HG02981 (cell line): ENCODE data around the gene MRPL55.

ENCODE experiments used
- ATAC-seq: cut with Tn5 transposase; IDR thresholded peaks from one replicate; pipeline ENCODE4 v1.9.1; 2021; ENCODE audit warnings: mild to moderate bottlenecking, moderate library complexity; ENCODE audit not compliant: unreplicated experiment

The MRPL55 gene

DNA sequence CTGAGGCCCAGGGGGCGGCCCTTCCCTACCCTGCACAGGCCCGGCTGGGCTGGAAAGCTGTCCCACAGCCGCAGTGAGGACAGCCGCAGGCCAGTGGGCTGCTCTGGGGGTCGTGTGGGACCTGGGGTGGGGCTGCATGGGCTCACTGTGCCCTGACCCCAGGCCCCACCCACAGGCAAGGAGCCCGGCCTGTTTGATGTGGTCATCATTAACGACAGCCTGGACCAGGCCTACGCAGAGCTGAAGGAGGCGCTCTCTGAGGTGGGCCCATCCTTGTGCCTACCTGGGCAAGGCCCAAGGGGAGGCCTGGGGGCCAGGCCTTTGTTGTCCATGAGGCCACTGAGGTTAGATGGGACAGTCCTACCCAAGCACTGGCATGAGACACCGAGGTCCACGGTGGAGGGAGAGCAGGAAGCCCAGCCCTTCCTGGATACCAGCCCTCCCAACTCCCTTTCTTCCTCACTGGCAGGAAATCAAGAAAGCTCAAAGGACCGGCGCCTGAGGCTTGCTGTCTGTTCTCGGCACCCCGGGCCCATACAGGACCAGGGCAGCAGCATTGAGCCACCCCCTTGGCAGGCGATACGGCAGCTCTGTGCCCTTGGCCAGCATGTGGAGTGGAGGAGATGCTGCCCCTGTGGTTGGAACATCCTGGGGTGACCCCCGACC lies 39.2 kb upstream of the MRPL55 start:
- ATAC-seq, result no peak

DNA sequence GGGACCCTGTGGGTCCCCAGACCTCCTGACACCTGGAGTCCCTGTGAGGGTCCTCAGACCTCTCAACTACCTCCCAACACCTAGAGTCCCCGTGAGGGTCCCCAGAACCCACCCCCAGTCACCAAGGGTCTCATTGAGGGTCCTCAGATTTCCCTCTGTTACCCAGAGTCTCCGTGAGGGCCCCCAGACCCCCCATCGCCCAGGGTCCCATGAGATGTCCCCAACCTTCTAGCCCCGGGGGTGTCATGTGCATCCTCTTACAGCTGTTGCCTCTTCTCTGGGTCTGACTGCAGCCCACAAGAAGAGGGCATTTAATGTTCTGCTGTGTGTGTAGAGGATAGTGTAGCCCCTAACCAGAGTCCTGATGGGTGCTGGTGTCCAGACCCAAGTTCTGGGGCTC lies 38.7 kb upstream of the MRPL55 start:
- ATAC-seq, result no peak

DNA sequence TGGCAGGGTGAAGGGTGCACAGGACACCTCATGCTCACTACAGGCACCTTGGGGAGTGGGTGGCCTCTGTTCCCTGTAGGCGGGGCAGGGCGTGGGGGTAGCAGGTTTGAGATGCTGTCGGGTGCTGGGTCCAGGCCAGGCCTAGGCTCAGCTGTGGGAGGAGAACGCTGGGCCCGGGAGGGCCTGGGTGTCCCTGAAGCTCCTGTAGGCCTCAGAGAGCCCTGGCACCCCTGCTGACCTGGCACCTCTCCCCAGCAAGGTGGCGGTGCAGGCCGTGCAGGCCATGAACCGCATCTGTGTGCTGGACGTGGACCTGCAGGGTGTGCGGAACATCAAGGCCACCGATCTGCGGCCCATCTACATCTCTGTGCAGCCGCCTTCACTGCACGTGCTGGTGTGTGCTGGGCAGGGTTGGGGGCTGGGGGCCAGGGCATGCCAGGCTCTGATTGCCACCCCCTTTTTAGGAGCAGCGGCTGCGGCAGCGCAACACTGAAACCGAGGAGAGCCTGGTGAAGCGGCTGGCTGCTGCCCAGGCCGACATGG lies 38.1 kb upstream of the MRPL55 start:
- no peak for ATAC-seq

DNA sequence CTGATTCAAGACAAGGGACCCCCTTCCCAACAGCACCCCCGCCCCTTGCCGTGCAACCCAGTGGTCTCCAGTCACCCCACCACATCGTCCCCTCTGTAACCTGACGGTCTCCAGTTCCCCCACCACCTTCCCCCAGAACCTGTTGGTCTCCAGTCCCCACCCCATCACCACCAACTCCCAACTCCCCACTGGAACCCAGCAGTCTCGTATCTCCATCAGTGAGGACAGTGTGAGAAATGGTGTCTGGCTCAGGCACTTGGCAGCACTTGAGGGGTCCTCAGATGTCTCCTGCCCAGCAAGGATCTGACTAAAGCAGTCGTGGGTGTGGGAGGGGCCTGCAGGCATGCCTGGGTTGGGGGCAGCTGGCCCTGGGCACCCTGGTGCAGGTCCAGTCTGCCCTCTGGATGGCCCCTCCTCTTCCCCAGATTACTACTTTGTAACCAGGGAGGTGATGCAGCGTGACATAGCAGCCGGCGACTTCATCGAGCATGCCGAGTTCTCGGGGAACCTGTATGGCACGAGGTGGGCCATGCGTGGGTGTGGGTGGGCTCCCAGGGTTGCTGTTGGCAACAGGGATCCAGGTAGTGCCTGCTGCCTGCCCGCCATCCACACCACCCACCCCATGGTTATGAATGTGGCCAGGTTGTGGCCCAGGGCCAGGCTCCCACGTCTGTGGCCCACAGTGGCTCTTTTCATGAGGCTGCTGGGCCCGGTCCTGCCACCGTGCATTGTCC lies 37.5 kb upstream of the MRPL55 start:
- no peak for ATAC-seq

DNA sequence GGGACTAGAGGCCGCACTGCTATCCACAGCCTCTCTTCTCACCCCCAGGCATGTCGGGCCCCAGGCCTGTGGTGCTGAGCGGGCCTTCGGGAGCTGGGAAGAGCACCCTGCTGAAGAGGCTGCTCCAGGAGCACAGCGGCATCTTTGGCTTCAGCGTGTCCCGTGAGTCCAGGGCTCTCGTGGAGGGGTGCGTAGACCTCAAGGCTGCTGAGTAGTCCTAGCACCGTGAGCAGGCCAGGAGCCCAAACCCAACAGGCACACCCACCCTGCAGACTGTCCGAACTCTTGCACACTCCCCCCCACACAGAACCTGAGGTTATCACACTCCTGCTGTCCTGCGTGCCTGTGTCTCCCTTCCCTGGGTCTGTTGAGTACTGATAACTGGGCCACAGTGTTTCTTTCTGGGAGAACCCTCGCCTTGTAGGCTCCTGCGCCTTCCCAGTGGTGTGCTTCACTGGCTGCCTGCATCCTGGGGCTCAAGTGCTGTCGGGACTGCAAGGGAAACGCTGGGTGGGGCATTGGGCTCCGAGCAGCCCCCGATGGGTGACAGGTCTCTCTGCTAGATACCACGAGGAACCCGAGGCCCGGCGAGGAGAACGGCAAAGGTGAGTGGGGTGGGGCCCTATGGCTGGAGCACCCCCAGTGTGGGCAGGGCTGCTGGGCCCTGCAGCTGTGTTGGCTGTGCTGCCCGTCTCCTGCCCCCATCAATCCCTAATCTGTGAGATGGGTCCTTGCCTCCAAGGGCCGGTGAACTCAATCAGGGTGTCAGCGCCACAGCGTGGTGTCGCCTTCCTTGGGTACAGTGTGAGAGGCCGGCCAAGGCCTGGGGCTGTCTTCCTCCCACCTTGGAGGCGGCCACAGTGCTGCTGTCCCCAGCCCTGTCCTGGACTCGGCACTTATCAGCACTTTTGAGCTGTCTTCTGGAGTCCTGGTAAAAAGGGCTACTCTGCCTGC lies 36.6 kb upstream of the MRPL55 start:
- ATAC-seq, result no peak

DNA sequence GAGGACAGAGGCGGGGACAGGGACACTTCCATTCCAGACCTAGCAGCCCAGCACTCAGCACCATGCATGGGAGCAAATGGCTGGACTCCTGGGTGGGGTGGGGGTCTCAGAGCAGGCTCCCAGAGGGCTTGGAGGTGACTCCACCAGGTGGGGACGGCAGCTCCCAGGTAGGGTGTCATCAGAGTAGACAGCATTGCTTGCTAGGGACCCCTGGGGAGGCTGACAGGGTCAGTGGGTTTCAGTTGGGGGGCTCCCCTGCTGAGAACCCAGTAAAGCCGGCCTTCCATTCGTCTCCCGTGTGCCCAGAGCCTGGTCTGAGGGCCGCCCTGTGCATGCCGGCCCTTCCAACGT lies 35.9 kb upstream of the MRPL55 start:
- no peak for ATAC-seq

DNA sequence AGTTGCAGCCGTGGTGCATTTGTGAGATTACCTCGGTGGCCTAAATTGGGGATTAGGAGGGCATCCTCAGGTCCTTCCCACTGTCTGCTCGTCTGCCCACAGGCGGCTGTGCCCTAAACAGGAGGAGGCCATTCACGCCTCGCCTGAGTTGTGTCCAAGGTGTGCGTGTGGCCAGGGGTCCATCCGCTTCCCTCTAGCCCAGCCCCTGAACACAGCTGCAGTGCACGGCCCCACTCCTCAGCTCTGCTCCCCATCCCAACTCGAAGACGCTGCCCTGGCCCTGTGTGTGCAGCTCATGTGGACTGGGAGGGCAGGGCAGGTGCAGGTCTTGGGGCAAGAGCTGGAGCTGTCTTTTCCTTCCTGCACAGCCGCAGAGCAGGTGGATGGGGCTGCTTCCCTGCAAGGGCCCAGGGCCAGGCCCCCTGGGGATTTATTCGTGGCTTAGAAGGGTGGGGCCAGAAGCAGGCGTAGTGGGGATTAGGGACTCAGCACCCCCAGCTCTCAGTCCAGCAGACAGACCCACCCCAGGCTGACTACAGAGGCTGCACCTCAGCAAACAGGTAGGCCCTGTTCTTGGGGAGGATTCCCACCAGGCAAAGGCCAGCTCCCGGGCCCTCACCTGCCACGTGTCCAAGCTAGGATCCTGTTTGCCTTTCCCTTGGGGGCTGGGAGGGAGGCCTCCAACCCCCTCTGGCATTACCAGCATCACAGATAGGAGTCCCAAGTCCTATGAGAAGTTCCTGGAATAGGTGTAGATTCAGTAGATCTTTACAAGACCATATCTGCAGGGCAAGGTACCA lies 35.3 kb upstream of the MRPL55 start:
- ATAC-seq, result no peak

DNA sequence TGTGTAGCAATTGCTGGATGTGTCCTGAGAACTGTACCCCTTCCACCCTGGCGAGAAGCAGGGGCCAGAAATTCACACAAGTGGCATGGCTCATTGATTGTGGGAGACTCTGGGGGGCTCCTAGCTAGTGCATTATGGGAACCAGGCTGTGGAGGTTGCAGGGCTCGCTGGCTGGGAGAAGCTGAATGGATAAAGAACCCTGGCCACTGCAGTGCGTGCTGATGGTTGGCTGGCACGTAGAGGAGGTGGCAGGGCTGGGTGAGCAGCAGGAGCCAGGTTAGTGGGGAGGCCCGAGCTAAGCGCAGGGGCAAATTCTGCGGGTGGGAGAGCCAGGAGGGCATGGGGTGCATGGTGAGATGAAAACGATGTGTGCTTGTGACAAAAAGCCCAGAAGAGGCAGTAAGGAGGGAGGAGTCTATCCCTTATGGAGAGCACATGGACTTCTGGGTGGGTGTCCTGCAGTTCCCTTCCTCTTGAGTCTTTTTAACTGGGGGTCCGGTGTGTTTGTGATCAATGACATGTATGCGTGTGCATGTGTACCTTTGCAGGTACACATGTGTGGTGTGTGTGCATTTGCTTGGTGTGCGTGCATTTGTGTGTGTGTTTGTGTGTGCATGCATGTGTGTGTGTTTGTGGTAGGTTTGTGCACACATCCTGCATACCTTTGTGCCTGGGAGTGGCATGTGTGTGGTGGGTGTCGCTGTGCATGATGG lies 34.5 kb upstream of the MRPL55 start:
- no peak for ATAC-seq

DNA sequence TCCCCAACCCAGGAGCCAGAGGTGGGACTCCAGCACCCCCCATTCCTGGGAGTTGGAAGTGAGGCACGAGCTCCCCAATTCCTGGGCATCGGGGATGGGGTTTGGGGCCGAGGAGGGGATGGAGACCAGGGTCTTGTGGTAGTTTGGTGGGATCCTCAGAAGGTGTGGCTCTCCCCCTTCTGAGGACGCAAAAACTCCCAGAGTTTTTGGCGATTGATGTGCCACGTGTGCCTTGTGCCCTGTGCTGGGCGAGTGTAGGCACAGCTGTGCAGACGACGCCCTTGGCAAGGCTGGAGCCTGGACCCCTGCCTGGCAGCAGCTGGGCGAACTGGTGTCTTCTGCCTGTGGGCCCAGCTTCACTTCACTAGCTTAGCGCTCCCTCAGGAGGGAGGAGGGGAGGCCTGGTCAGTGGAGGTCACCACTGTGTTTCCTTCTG lies 33.6 kb upstream of the MRPL55 start:
- ATAC-seq, result no peak

DNA sequence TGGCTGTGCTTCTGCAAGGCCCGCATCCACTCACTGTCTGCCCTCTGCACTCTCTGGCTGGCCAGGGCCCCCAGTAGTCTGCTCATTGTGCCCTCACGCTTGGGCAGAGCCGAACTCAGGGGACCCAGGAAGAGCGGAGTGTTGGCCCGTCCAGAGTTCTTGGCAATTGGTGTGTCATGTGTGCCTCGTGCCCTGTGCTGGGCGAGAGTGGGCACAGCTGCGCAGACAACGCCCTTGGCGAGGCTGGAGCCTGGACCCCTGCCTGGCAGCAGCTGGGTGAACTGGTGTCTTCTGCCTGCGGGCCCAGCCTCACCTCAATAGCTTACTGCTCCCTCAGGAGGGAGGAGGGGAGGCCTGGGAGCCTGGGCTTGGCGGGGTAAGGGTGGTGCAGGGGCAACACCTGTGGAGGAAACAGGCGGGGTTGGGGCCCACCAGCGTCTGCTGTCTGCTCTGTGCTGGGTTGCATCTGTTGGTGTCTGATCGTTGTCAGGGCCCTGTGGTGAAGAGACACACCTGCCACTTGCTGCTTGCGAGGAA lies 33.1 kb upstream of the MRPL55 start:
- ATAC-seq, result no peak

DNA sequence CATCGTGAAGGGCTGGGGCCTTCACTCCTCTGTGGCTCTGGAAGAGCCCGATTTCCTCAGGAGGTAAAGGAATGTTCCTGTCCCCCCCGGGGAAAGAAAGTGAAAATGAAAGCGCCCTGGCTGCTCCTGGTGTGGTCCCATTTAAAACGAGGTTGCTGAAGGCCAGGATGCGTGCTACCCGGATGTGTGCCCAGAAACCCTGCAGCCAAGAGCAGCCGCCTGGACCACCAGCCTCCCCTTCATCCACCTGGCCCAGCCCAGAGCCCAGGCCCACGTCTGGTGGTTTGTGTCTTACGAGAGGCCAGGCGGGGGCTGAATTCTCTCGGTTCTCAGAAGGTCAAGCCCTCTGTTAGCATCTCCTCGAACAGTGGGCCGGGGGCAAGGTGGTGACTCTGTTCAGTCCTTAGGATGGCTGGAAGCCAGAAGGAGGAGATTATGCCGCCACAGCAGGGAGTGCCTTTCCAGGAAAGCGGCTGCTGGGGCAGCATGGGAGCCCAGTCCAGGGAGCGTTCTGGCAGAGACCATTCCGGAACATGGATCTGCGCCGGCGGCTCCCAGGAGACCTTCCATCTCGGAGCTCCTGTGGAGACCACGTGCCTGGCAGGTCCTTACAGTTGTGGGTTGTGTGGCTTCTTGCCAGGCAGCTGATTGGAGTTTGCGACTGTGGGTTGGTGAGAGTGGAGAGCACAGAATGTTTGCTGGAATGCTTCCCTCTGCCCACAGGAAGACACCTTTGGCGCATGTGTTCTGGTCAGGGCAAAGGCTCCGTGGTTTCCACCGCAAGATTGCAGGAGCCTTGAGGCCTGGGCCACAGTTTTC lies 32.3 kb upstream of the MRPL55 start:
- no peak for ATAC-seq

DNA sequence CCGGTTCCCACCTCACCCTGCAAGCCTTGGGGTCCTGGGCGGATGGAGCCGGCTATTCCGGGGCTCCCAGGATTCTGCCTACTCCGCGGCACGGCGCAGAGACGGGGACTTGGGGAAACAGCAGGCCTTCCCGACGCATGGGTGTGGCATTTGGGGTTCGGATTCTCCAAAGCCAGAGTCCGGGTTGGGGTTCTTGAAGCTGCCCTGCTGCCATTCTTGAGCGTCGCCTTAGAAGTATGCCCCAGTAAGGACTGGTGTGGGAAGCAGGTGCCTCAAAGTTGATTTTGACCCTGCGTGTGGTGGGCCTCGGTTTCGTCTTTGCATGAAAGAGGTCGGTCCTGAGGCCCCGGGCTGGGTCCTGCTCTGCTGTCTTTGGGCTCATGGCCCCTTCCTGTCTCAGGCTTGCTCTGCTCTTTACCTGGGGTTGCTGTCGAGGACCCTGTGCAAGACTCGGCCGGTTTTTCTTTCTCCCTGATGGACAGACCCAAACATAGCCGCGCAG lies 31.7 kb upstream of the MRPL55 start:
- no peak for ATAC-seq

DNA sequence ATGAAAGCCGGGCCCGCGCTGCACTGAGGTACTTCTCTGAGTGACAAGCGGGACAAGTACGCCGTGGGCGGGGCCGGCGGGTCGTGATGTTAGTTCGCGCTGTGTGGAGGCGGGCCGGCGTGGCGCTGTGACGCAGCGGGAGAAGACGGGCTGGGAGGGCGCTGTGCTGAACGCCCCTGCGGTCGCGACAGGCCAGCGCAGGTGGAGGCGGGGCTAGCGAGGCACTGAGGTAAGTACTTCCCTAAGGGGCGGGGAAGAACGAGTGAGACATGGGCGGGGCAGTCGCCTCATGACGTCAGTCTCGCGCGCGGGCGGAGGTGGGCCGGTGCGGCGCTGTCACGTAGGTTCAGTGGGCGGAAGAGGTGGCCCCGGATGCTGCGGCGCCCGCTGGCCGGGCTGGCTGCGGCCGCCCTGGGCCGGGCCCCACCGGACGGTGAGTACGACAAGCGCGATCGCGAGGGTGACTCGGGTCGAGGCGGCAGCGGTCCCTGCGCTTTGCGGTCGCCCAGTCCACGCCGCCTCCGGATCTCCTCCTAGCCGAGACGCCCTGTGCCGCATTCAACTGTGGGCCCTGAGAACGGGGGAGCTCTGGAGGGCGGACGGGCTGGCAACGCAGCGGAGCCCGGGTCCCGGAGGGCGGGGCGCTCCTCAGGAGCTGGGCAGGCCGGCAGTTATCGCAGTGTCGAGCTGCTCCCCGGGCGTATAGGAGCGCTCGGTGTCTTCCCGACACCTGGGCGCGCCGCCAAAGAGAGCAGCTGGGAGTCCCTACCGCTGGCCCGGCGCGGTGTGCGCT lies 31.0 kb upstream of the MRPL55 start, which contains the start of gene GUK1:
Gene GUK1 (plus strand): TSS at position 349 of the 793 bp plus-strand sequence. CDS start 24 bp downstream, at position 373.
- ATAC-seq, result peak; percentile 92

DNA sequence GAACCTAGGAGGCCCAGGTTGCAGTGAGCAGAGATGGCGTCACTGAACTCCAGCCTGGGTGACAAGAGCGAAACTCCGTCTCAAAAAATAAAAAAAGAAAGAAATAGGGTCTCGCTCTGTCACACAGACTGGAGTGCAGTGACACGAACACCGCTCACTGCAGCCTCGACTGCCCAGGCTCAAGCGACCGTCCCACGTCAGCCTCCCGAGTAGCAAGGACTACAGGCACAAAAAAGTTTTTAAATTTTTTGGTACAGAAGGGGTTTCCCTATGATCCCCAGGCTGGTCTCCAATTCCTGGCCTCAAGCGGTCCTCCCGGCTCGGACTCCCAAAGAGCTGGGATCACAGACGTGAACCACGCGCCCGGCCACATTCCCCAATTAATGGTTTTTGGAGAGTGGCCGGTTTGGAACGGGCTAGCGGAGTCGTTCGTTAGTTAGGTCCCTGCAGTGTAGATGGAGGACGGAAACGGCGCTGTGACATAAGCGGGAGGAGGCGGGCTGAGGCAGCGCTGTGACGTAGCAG lies 30.4 kb upstream of the MRPL55 start:
- ATAC-seq, result no peak

DNA sequence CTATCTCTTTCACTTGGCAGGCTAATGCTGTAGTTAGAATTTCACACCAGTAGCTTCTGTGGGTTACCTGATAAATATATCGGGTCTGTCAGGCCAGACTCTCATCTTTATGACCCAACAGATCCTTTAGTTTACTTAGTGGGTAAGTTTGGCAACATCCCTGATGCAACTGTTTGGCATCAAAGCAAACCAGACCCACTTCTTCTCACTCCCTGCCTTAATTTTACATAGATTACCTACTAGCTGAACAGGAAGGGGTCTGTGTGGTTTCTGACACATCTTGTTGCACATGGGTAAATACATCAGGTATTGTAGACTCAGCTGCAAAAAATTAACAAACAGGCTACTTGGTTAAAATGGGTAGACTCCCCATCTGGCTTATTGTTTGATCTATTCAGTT lies 27.8 kb upstream of the MRPL55 start:
- no peak for ATAC-seq

DNA sequence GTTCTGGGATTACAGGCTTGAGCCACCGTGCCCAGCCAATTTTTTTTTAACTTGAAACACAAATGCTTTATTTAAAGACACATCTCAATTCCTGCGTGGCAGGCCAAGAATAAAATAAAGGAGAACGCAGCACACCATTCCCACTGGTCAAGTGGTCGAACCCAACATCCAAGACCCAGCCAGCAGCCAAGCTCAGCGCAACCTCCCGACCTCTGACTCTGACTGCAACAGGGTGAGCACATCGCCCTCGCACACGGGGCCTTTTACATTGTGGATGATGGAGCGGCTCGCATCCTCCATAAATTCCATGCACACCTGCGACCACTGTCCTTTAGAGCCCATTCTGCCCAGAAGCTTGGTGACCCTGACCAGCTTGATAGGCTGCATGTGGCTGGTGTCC lies 25.5 kb upstream of the MRPL55 start:
- no peak for ATAC-seq

DNA sequence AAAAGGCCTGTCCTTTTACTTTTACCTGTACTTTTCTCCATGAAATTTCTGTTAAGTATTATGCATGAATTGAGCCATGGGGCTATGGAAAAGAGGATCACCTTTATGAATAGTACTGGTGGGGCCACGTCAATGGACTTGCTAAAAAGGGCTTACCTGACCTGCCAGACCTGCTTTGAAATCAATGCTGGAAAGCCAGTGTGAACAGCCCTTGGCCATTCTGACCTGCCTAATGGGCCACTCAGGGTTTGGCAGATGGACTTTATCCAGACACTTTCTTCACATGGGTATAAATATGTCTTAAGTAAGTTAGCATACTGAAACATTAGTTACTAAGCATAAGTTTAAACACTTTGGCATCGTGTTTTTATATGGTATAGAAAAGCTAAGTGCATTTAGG lies 22.7 kb upstream of the MRPL55 start:
- ATAC-seq, result no peak
